Smooth muscle cell (in vitro differentiated cells): ENCODE data around the gene PFAS. TPM values are rescaled to one million over a fixed set of nuclear protein-coding genes. Genes with fewer than 3 reads are reported as not detected.

Source experiments
- DNase-seq: peaks from one replicate; lab custom pipeline; 2025; ENCODE audit not compliant: unreplicated experiment; lab: John Stamatoyannopoulos, UW
- H2AFZ ChIP-seq: fragments of 200-600 bp; sonication (generic); 2 replicates; pipeline ENCODE4 v1.6.0; 2016; ENCODE audit warnings: antibody characterized with exemption, low read depth, mild to moderate bottlenecking
- H3F3A ChIP-seq: fragments of 200-600 bp; sonication (generic); 2 replicates; pipeline ENCODE4 v1.6.0; 2017; ENCODE audit warnings: antibody characterized with exemption, low read depth
- H3K27ac ChIP-seq: fragments of 200-600 bp; sonication (generic); 2 replicates; pipeline ENCODE4 v1.5.1; 2016; ENCODE audit warnings: low read depth, mild to moderate bottlenecking
- H3K27me3 ChIP-seq: fragments of 200-600 bp; sonication (generic); 2 replicates; pipeline ENCODE4 v1.6.1; 2016; ENCODE audit warnings: low read depth, mild to moderate bottlenecking
- H3K36me3 ChIP-seq: fragments of 200-600 bp; sonication (generic); 2 replicates; pipeline ENCODE4 v1.5.1; 2016; ENCODE audit warnings: low read depth
- H3K4me1 ChIP-seq: fragments of 200-600 bp; sonication (generic); 2 replicates; pipeline ENCODE4 v1.5.1; 2016; ENCODE audit warnings: low read depth
- H3K4me2 ChIP-seq: fragments of 200-600 bp; sonication (generic); 2 replicates; pipeline ENCODE4 v1.6.0; 2016; ENCODE audit warnings: mild to moderate bottlenecking
- H3K4me3 ChIP-seq: fragments of 200-600 bp; sonication (generic); 2 replicates; pipeline ENCODE4 v1.5.1; 2016; ENCODE audit warnings: mild to moderate bottlenecking
- H3K79me2 ChIP-seq: fragments of 200-600 bp; sonication (generic); 2 replicates; pipeline ENCODE4 v1.6.0; 2016; ENCODE audit warnings: low read depth, mild to moderate bottlenecking
- H3K9ac ChIP-seq: fragments of 200-600 bp; sonication (generic); 2 replicates; pipeline ENCODE4 v1.6.0; 2016; ENCODE audit warnings: low read depth
- H3K9me3 ChIP-seq: fragments of 200-600 bp; sonication (generic); replicated peaks from 2 replicates; pipeline ENCODE4 v1.5.1; 2016; ENCODE audit warnings: low read depth
- H4K20me1 ChIP-seq: fragments of 200-600 bp; sonication (generic); 2 replicates; pipeline ENCODE4 v1.6.0; 2016; ENCODE audit warnings: low read depth
- CTCF ChIP-seq: fragments of 200-600 bp; sonication (generic); IDR thresholded peaks from 2 replicates; pipeline ENCODE4 v1.5.1; 2017; ENCODE audit warnings: borderline replicate concordance, mild to moderate bottlenecking, antibody characterized with exemption; ENCODE audit not compliant: insufficient read depth, poor library complexity, severe bottlenecking
- WGBS: methylation state at CpG from one replicate; pipeline ENCODE4 v1.1.7; 2016; ENCODE audit warnings: low lambda C conversion rate; 5-methylcytosine and 5-hydroxymethylcytosine counted together
- polyA plus RNA-seq: library from polyadenylated mRNA; unstranded; fragments of >200 nt; fragmentation: Nextera tagmentation; extraction: Ambion mirVana; gene quantifications from 2 replicates; pipeline ENCODE4 v1.2.1, GENCODE V29; 2016
- total RNA-seq: library from RNA; depleted of rRNA; stranded (reverse); fragments of >200 nt; gene quantifications from 2 replicates; pipeline ENCODE4 v1.2.3, GENCODE V29; 2014

Gene PFAS
- total and polyA plus RNA-seq, 2 experiments from 2014 or later, result 9.9 to 12.8 TPM

DNA sequence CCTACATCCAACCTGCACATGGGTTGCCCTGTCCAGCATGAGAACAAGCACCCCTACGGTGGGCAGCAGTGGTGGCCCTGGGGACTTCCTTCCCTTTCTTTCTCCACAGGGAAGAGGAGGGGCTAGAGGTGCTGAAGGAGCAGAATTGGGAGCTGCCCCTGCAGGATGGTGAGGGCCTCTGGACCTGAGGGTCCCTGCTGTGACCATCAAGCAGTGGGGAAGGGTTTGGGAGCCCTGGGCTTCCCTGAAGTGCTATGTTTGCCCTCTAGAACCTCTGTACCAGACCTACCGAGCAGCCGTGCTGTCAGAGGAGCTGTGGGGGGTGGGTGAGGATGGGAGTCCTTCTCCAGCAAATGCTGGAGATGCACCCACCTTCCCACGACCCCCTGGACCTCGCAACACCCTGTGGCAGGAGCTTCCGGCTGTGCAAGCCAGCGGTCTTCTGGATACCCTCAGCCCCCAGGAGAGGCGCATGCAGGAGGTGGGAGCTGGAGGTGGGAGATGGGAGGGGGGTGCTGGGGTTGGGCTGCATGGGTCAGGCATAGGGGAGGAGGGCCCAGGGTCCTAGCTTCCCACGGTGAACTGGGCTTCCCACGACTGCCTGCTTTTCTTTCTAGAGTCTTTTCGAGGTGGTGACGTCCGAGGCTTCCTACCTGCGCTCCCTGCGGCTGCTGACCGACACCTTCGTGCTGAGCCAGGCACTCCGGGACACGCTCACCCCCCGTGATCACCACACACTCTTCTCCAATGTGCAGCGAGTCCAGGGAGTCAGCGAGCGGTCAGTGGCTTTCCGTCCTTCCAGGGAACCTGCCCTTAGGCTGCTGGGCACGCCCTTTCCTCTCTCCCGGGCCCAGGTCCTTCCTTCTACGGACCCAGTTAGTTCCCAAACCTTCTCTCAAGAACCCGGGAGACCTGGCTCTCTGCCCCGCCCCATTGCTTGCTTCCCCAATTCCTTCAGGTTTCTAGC is 66.0 kb downstream of the PFAS start:
- Histone ChIP-seq H2AFZ (no peak overlapping the region), H3F3A (no peaks in the 10 kb centered on the region), H3K79me2 (no peaks in the 10 kb centered on the region), H3K27me3 (peaks cover 66% of the 10 kb centered on the region), H3K36me3 (no peaks in the 10 kb centered on the region), H3K4me3 (peak overlapping the region; percentile 23), H3K4me2 (peak overlapping the region; percentile 64), H4K20me1 (no peaks in the 10 kb centered on the region), H3K27ac (no peak overlapping the region), H3K4me1 (peaks cover 14% of the 10 kb centered on the region), H3K9ac (no peak overlapping the region), H3K9me3 (no peaks in the 10 kb centered on the region)
- TF ChIP-seq CTCF, result no peak
- no peak for DNase-seq
- 12% methylated on average over 29 of the region's 29 CpGs for WGBS

DNA sequence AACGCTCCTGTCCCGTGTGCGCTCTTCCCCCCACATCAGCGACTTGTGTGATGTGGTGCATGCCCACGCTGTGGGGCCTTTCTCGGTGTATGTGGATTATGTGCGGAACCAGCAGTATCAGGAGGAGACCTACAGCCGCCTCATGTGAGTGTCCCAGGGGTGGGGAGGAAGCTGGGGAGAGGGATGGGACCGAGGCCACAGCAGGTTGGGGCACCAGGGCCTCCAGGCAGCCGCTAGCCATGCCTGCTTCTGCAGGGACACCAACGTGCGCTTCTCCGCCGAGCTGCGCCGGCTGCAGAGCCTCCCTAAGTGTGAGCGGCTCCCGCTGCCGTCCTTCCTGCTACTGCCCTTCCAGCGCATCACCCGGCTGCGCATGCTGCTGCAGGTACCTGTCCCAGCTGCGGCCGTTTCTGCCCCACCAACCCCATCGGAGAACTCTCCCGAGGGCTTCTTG is 66.7 kb downstream of the PFAS start:
- H3K79me2 ChIP-seq, result no peaks in the 10 kb centered on the region
- H3K36me3 ChIP-seq, result no peaks in the 10 kb centered on the region
- H3K27me3 ChIP-seq, result peaks cover 66% of the 10 kb centered on the region
- H3K9ac ChIP-seq, result no peak overlapping the region
- peaks cover 14% of the 10 kb centered on the region for H3K4me1 ChIP-seq
- H4K20me1 ChIP-seq, result no peaks in the 10 kb centered on the region
- no peak for DNase-seq
- H3K27ac ChIP-seq, result no peak overlapping the region
- no peak for TF ChIP-seq CTCF
- H3F3A ChIP-seq, result no peaks in the 10 kb centered on the region
- H3K4me3 ChIP-seq, result peak overlapping the region; percentile 23
- H3K4me2 ChIP-seq, result peak overlapping the region; percentile 64
- 13% methylated on average over 26 of the region's 26 CpGs for WGBS
- H2AFZ ChIP-seq, result no peak overlapping the region
- H3K9me3 ChIP-seq, result no peaks in the 10 kb centered on the region

- Histone ChIP-seq H3K9me3 (no peaks in the 10 kb centered on the region), H3K27ac (no peak overlapping the region), H4K20me1 (no peaks in the 10 kb centered on the region), H3K36me3 (no peaks in the 10 kb centered on the region), H3F3A (no peaks in the 10 kb centered on the region), H2AFZ (no peak overlapping the region), H3K4me2 (no peak overlapping the region), H3K9ac (no peak overlapping the region), H3K79me2 (no peaks in the 10 kb centered on the region), H3K27me3 (peaks cover 58% of the 10 kb centered on the region), H3K4me1 (peaks cover 14% of the 10 kb centered on the region), H3K4me3 (no peak overlapping the region)
- no peak for DNase-seq
- 89% methylated on average over 24 of the region's 24 CpGs for WGBS
- TF ChIP-seq CTCF, result no peak
These were observed 69.2 kb downstream of the PFAS start for GRCh38 chr17:8318010-8318935.

Other genes starting within 250 kb of the PFAS start
- 0.09 TPM in 1 of 2 replicates, not detected in the other for gene GUCY2D, start 246.7 kb upstream of the PFAS start, total RNA-seq
- gene GUCY2D, start 246.7 kb upstream of the PFAS start, polyA plus RNA-seq, result 0.30 and 0.57 TPM in 2 replicates
- 0.18 and 0.27 TPM in 2 replicates for gene ALOX15B, start 210.2 kb upstream of the PFAS start, total RNA-seq
- gene ALOX15B, start 210.2 kb upstream of the PFAS start, polyA plus RNA-seq, result 0.69 and 1.1 TPM in 2 replicates
- gene ALOX12B, start 161.6 kb upstream of the PFAS start, total RNA-seq, result 4.7 and 4.9 TPM in 2 replicates
- 3.0 and 3.7 TPM in 2 replicates for gene ALOX12B, start 161.6 kb upstream of the PFAS start, polyA plus RNA-seq
- gene ALOXE3, start 130.8 kb upstream of the PFAS start, total RNA-seq, result 1.1 and 1.7 TPM in 2 replicates
- 0.25 and 2.3 TPM in 2 replicates for gene ALOXE3, start 130.8 kb upstream of the PFAS start, polyA plus RNA-seq
- gene HES7, start 125.2 kb upstream of the PFAS start, total RNA-seq, result not detected in 2 replicates
- not detected in 2 replicates for gene HES7, start 125.2 kb upstream of the PFAS start, polyA plus RNA-seq
- 25.8 and 29.0 TPM in 2 replicates for gene PER1, start 96.9 kb upstream of the PFAS start, total RNA-seq
- 55.2 and 85.9 TPM in 2 replicates for gene PER1, start 96.9 kb upstream of the PFAS start, polyA plus RNA-seq
- 5.7 and 8.1 TPM in 2 replicates for gene VAMP2, start 86.3 kb upstream of the PFAS start, total RNA-seq
- gene VAMP2, start 86.3 kb upstream of the PFAS start, polyA plus RNA-seq, result 20.1 and 28.9 TPM in 2 replicates
- gene TMEM107, start 72.9 kb upstream of the PFAS start, total RNA-seq, result 66.7 and 88.4 TPM in 2 replicates
- 36.0 and 36.5 TPM in 2 replicates for gene TMEM107, start 72.9 kb upstream of the PFAS start, polyA plus RNA-seq
- gene BORCS6, start 59.1 kb upstream of the PFAS start, total RNA-seq, result 1.8 and 6.3 TPM in 2 replicates
- 3.2 and 3.9 TPM in 2 replicates for gene BORCS6, start 59.1 kb upstream of the PFAS start, polyA plus RNA-seq
- 10.5 and 16.6 TPM in 2 replicates for gene AURKB, start 38.7 kb upstream of the PFAS start, total RNA-seq
- 31.7 and 33.5 TPM in 2 replicates for gene AURKB, start 38.7 kb upstream of the PFAS start, polyA plus RNA-seq
- gene CTC1, start 1.2 kb upstream of the PFAS start, total RNA-seq, result 1.4 and 3.8 TPM in 2 replicates
- gene CTC1, start 1.2 kb upstream of the PFAS start, polyA plus RNA-seq, result 1.8 and 6.0 TPM in 2 replicates
- gene RANGRF, start 39.4 kb downstream of the PFAS start, total RNA-seq, result 10.1 and 13.4 TPM in 2 replicates
- 36.0 and 44.9 TPM in 2 replicates for gene RANGRF, start 39.4 kb downstream of the PFAS start, polyA plus RNA-seq
- gene SLC25A35, start 46.1 kb downstream of the PFAS start, total RNA-seq, result 0.90 and 1.6 TPM in 2 replicates
- 2.1 and 2.6 TPM in 2 replicates for gene SLC25A35, start 46.1 kb downstream of the PFAS start, polyA plus RNA-seq
- gene ARHGEF15, start 61.0 kb downstream of the PFAS start, total RNA-seq, result not detected in 2 replicates
- gene ARHGEF15, start 61.0 kb downstream of the PFAS start, polyA plus RNA-seq, result 0.11 TPM in 1 of 2 replicates, not detected in the other
- not detected in 2 replicates for gene ODF4, start 90.6 kb downstream of the PFAS start, total RNA-seq
- gene ODF4, start 90.6 kb downstream of the PFAS start, polyA plus RNA-seq, result not detected in 2 replicates
- 3,019 and 3,533 TPM in 2 replicates for gene RPL26, start 133.9 kb downstream of the PFAS start, total RNA-seq
- 367 and 426 TPM in 2 replicates for gene RPL26, start 133.9 kb downstream of the PFAS start, polyA plus RNA-seq
- gene RNF222, start 148.5 kb downstream of the PFAS start, total RNA-seq, result 0.54 and 1.6 TPM in 2 replicates
- gene RNF222, start 148.5 kb downstream of the PFAS start, polyA plus RNA-seq, result 0.32 and 0.49 TPM in 2 replicates
- 103 and 111 TPM in 2 replicates for gene NDEL1, start 186.6 kb downstream of the PFAS start, total RNA-seq
- gene NDEL1, start 186.6 kb downstream of the PFAS start, polyA plus RNA-seq, result 82.0 and 82.6 TPM in 2 replicates